Neuronal stem cell (in vitro differentiated cells): Measurements from ENCODE around the gene GAA.

Experiments
- DNase-seq: peaks from one replicate; pipeline ENCODE4 v3.0.0-alpha.2; 2013; ENCODE audit warnings: low spot score
- H2AFZ ChIP-seq: one replicate; pipeline ENCODE4 v1.6.1; 2013; ENCODE audit warnings: mild to moderate bottlenecking, low read length, inconsistent platforms
- H2AK5ac ChIP-seq: 2 replicates; pipeline ENCODE4 v1.6.1; 2013; ENCODE audit warnings: low read depth, mild to moderate bottlenecking, inconsistent platforms, low read length, moderate library complexity, mixed read lengths
- H2BK120ac ChIP-seq: 2 replicates; pipeline ENCODE4 v1.6.1; 2013; ENCODE audit warnings: low read depth, mild to moderate bottlenecking, inconsistent platforms, low read length, moderate library complexity, mixed read lengths
- H2BK12ac ChIP-seq: one replicate; pipeline ENCODE4 v1.6.1; 2013; ENCODE audit warnings: low read length, inconsistent platforms
- H2BK15ac ChIP-seq: 2 replicates; pipeline ENCODE4 v1.6.1; 2013; ENCODE audit warnings: mild to moderate bottlenecking, low read length, inconsistent platforms, mixed read lengths
- H2BK5ac ChIP-seq: one replicate; pipeline ENCODE4 v1.6.1; 2013; ENCODE audit warnings: inconsistent platforms, mild to moderate bottlenecking, low read length, moderate library complexity
- H3K14ac ChIP-seq: one replicate; pipeline ENCODE4 v1.6.1; 2013; ENCODE audit warnings: low read length, inconsistent platforms
- H3K18ac ChIP-seq: 2 replicates; pipeline ENCODE4 v1.6.1; 2013; ENCODE audit warnings: low read length, inconsistent platforms
- H3K23ac ChIP-seq: 2 replicates; pipeline ENCODE4 v1.6.1; 2013; ENCODE audit warnings: low read depth, mild to moderate bottlenecking, mixed read lengths, low read length, inconsistent platforms; ENCODE audit not compliant: poor library complexity
- H3K27ac ChIP-seq: replicated peaks from 3 replicates; pipeline ENCODE4 v1.5.1; 2013; ENCODE audit warnings: low read length, inconsistent platforms
- H3K27me3 ChIP-seq, 3 experiments: 2 replicates each; pipeline ENCODE4 v1.6.1; 2013; ENCODE audit warnings: low read length in 3 of 3, mild to moderate bottlenecking in 2 of 3, inconsistent platforms in 1 of 3, low read depth in 1 of 3, mixed read lengths in 1 of 3, moderate library complexity in 1 of 3; ENCODE audit not compliant: control insufficient read depth in 3 of 3, insufficient read depth in 3 of 3
- H3K36me3 ChIP-seq, 2 donors: replicated peaks in 1 of 2; 2 replicates each; pipeline ENCODE4 v1.6.1; 2013; ENCODE audit warnings: low read length in 2 of 2; ENCODE audit not compliant: control insufficient read depth in 2 of 2, insufficient read depth in 2 of 2
- H3K4ac ChIP-seq: 2 replicates; pipeline ENCODE4 v1.6.1; 2013; ENCODE audit warnings: inconsistent platforms, mild to moderate bottlenecking, low read length, moderate library complexity
- H3K4me1 ChIP-seq, 2 donors: 1 replicate in 1 of 2; 2 replicates in 1 of 2; pipeline ENCODE4 v1.6.1; 2013; ENCODE audit warnings: low read length in 2 of 2, low read depth in 1 of 2; ENCODE audit not compliant: control insufficient read depth in 2 of 2, insufficient read depth in 1 of 2
- H3K4me2 ChIP-seq: one replicate; pipeline ENCODE4 v1.6.1; 2013; ENCODE audit warnings: mild to moderate bottlenecking, low read length, inconsistent platforms; ENCODE audit not compliant: insufficient read depth, poor library complexity, severe bottlenecking
- H3K4me3 ChIP-seq, 2 donors: 2 replicates each; pipeline ENCODE4 v1.5.1; 2013; ENCODE audit warnings: low read length in 2 of 2, mild to moderate bottlenecking in 2 of 2, inconsistent platforms in 1 of 2, moderate library complexity in 1 of 2
- H3K79me1 ChIP-seq: one replicate; pipeline ENCODE4 v1.6.1; 2013; ENCODE audit warnings: low read depth, mild to moderate bottlenecking, inconsistent platforms, low read length, moderate library complexity
- H3K9ac ChIP-seq: one replicate; pipeline ENCODE4 v1.6.1; 2013; ENCODE audit warnings: mild to moderate bottlenecking, low read depth, low read length, inconsistent platforms; ENCODE audit not compliant: poor library complexity
- H3K9me3 ChIP-seq, 2 donors: replicated peaks in 1 of 2; 2 replicates each; pipeline versions ENCODE3 to v1.6.1; 2013; ENCODE audit warnings: low read length in 2 of 2, mild to moderate bottlenecking in 2 of 2, inconsistent platforms in 1 of 2, low read depth in 1 of 2, mixed read lengths in 1 of 2, moderate library complexity in 1 of 2; ENCODE audit not compliant: control insufficient read depth in 2 of 2, insufficient read depth in 1 of 2
- H4K8ac ChIP-seq: one replicate; pipeline ENCODE4 v1.6.1; 2013; ENCODE audit warnings: low read depth, mild to moderate bottlenecking, inconsistent platforms, low read length, moderate library complexity
- H4K91ac ChIP-seq: one replicate; pipeline ENCODE4 v1.6.1; 2013; ENCODE audit warnings: low read length, low read depth, mild to moderate bottlenecking, inconsistent platforms; ENCODE audit not compliant: poor library complexity
- WGBS, 2 donors: extraction: QIAGEN DNeasy Blood & Tissue Kit; methylation state at CpG; one replicate each; pipeline ENCODE4 v1.1.7; 2013; ENCODE audit warnings: missing lambda C conversion rate in 2 of 2, mixed read lengths in 1 of 2; ENCODE audit not compliant: insufficient read length in 2 of 2, insufficient replicate concordance in 1 of 2; ENCODE audit errors: extremely low coverage in 2 of 2; 5-methylcytosine and 5-hydroxymethylcytosine counted together

GAA gene

DNA sequence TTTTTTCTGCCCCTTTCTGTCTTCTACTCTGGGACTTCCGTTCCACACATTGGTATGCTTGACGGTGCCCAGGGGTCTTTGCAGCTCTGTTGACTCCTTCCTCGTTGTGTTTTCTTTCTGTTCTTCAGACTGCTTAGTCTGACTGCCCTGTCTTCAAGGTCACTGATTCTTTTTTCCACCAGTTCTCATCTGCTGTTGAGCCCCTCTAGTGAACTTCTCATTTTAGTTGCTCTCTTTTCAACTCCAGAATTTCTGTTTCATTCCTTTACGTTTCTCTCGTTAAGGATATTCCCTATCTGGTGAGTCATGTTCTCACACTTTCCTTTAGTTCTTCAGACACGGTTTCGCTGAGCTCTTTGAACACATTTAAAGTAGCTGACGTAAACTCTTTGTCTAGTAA is 13.8 kb downstream of the GAA start:
- Histone ChIP-seq H2BK15ac (no peak overlapping the region), H3K27ac (no peak overlapping the region), H3K23ac (no peak overlapping the region), H3K18ac (no peak overlapping the region), H2AFZ (no peak overlapping the region), H4K8ac (no peak overlapping the region), H3K9ac (no peak overlapping the region), H3K9me3 (peaks cover 0 to 21% of the 10 kb centered on the region in 2 donors), H2AK5ac (no peak overlapping the region), H2BK5ac (no peak overlapping the region), H3K27me3 (no peaks in the 10 kb centered on the region), H2BK12ac (no peak overlapping the region), H3K36me3 (peaks cover 1 to 3% of the 10 kb centered on the region in 2 donors), H4K91ac (no peak overlapping the region), H3K79me1 (peaks cover 5% of the 10 kb centered on the region), H3K4me2 (no peak overlapping the region), H3K4me1 (peaks cover 0 to 8% of the 10 kb centered on the region in 2 donors), H3K14ac (no peak overlapping the region), H2BK120ac (no peak overlapping the region), H3K4me3 (no peak overlapping the region), H3K4ac (no peak overlapping the region)
- no peak for DNase-seq
- WGBS, 2 donors = no CpG with 5 or more reads among the region's 8 CpGs

DNA sequence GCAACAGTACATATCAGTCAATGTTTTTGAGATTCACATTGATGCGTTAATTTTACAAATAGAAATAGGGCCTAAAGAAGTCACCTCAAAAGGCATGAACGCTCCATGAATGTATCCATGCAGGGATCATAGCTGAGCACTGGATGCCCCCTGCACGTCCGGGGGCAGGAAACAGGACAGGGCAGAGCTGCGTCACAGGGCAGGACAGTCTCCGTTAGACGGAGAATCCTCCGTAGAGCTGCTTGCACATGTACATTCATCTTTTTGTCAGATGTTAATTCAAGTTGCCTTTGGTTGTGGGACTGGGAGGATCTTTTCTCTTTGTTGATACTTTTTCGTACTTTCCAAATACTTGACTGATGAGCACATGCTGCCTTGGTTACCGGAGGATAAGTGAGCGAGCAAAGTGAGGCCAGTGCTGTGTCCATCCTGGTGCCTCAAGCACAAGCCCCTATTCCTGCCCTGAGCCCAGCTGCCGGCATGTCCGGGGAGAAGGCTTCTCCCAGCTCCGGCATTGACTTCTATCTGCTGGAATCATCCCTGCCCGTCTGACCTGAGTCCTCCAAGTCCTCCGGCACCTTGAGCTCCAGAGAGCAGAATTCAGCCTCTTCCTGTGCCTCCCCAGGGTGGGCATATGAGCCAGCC is 15.0 kb downstream of the GAA start:
- H4K91ac ChIP-seq = no peak overlapping the region
- H3K9ac ChIP-seq = no peak overlapping the region
- H2BK15ac ChIP-seq = no peak overlapping the region
- H2BK120ac ChIP-seq = no peak overlapping the region
- H2BK12ac ChIP-seq = no peak overlapping the region
- H3K36me3 ChIP-seq = peaks cover 1 to 3% of the 10 kb centered on the region in 2 donors
- no CpG with 5 or more reads among the region's 16 CpGs for WGBS, 2 donors
- H2AK5ac ChIP-seq = peak overlapping the region; percentile 37
- no peak overlapping the region for H3K18ac ChIP-seq
- H3K4me1 ChIP-seq = peaks cover 0 to 8% of the 10 kb centered on the region in 2 donors
- no peak for DNase-seq
- no peak overlapping the region for H3K4ac ChIP-seq
- no peak overlapping the region for H2AFZ ChIP-seq
- H2BK5ac ChIP-seq = no peak overlapping the region
- peak overlapping the region in 1 of 2 donors; percentile 13 for H3K4me3 ChIP-seq
- no peak overlapping the region for H3K27ac ChIP-seq
- H3K4me2 ChIP-seq = no peak overlapping the region
- H4K8ac ChIP-seq = no peak overlapping the region
- H3K23ac ChIP-seq = no peak overlapping the region
- peaks cover 2% of the 10 kb centered on the region for H3K79me1 ChIP-seq
- H3K9me3 ChIP-seq = peaks cover 0 to 21% of the 10 kb centered on the region in 2 donors
- H3K14ac ChIP-seq = no peak overlapping the region
- no peaks in the 10 kb centered on the region for H3K27me3 ChIP-seq

DNA sequence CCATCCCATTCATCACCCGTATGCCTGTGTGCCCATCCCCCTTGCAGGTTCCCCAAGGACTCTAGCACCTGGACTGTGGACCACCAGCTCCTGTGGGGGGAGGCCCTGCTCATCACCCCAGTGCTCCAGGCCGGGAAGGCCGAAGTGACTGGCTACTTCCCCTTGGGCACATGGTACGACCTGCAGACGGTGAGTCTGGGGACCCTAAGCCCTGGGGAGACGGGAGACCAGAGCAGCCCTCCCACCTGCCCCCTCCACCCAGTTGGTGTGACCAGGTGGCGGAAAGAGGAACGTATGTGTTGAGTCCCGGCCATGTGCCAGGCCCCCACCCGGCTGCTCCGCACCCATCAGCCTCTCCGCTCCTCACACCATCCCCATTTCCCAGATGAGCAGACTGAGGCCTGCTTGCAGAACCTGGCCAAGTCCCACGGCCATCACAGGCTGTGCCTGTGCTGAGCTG is 15.6 kb downstream of the GAA start:
- Histone ChIP-seq H3K4me3 (peak overlapping the region in 1 of 2 donors; percentile 19), H2BK5ac (no peak overlapping the region), H3K18ac (peak overlapping the region; percentile 35), H3K14ac (no peak overlapping the region), H3K27me3 (no peaks in the 10 kb centered on the region), H2AFZ (no peak overlapping the region), H3K4me1 (peaks cover 0 to 8% of the 10 kb centered on the region in 2 donors), H4K8ac (no peak overlapping the region), H3K4ac (no peak overlapping the region), H2BK15ac (no peak overlapping the region), H3K9ac (peak overlapping the region; percentile 57), H2BK120ac (no peak overlapping the region), H3K9me3 (peaks cover 0 to 21% of the 10 kb centered on the region in 2 donors), H2BK12ac (no peak overlapping the region), H3K79me1 (peaks cover 2% of the 10 kb centered on the region), H2AK5ac (peak overlapping the region; percentile 37), H3K27ac (no peak overlapping the region), H3K23ac (no peak overlapping the region), H3K36me3 (peaks cover 1 to 3% of the 10 kb centered on the region in 2 donors), H4K91ac (no peak overlapping the region), H3K4me2 (no peak overlapping the region)
- no peak for DNase-seq
- no CpG with 5 or more reads among the region's 13 CpGs for WGBS, 2 donors

DNA sequence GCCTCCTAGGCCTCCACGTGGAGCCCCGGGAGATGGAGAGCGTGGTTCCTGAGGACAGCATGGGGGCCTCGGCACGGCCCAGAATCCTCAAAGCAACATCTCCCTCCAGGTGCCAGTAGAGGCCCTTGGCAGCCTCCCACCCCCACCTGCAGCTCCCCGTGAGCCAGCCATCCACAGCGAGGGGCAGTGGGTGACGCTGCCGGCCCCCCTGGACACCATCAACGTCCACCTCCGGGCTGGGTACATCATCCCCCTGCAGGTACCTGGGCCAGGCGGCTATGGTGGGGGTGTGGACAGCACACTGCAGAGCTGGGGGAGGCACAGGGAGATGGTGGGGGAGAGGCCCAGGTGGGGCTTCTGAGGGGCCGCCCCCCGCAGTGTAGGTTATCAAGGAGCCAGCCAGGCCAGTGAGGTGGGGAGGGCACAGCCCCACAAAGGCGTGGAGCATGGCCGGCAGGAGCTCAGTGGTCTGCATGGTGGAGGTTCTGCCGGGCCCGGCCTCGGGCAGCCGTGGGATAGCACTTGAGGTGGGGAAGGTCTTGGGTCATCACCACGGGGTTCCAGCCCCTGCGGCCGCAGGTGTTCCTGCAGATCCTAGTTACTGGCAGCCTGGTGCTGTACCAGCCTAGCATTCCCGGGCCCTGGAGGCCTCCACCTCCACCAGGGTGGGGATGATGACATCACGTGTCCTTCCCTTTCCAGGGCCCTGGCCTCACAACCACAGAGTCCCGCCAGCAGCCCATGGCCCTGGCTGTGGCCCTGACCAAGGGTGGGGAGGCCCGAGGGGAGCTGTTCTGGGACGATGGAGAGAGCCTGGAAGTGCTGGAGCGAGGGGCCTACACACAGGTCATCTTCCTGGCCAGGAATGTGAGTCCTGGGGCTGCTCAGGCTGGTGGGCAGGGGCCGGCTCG is 16.4 kb downstream of the GAA start:
- H3K79me1 ChIP-seq = peaks cover 2% of the 10 kb centered on the region
- peaks cover 0 to 21% of the 10 kb centered on the region in 2 donors for H3K9me3 ChIP-seq
- H3K18ac ChIP-seq = no peak overlapping the region
- no peak overlapping the region for H4K91ac ChIP-seq
- H3K14ac ChIP-seq = no peak overlapping the region
- no peak overlapping the region for H2AK5ac ChIP-seq
- WGBS, 2 donors = no CpG with 5 or more reads among the region's 31 CpGs
- peaks cover 0 to 8% of the 10 kb centered on the region in 2 donors for H3K4me1 ChIP-seq
- H3K4me2 ChIP-seq = no peak overlapping the region
- H2AFZ ChIP-seq = no peak overlapping the region
- H3K27ac ChIP-seq = no peak overlapping the region
- peak overlapping the region in 1 of 2 donors; percentile 19 for H3K4me3 ChIP-seq
- peaks cover 1 to 3% of the 10 kb centered on the region in 2 donors for H3K36me3 ChIP-seq
- H3K4ac ChIP-seq = no peak overlapping the region
- no peak overlapping the region for H3K9ac ChIP-seq
- no peak overlapping the region for H2BK120ac ChIP-seq
- peak overlapping the region; percentile 75 for H3K23ac ChIP-seq
- H4K8ac ChIP-seq = no peak overlapping the region
- no peak overlapping the region for H2BK5ac ChIP-seq
- no peak for DNase-seq
- no peak overlapping the region for H2BK12ac ChIP-seq
- no peak overlapping the region for H2BK15ac ChIP-seq
- H3K27me3 ChIP-seq = no peaks in the 10 kb centered on the region
